ENCODE results near the gene CD33. TPM values are rescaled to one million over a fixed set of nuclear protein-coding genes. Genes with fewer than 3 reads are reported as not detected.

The CD33 gene
- total RNA-seq, 1 experiment from 2014 or later, result 0.13 TPM

- Histone ChIP-seq H3K4me1 (ENCODE audit: control insufficient read depth, insufficient read depth, low read length) (no peaks in the 10 kb centered on the region), H3K9me3 (ENCODE audit: control insufficient read depth, insufficient read depth, low read depth, low read length) (no peaks in the 10 kb centered on the region), H3K27ac (ENCODE audit: low read length) (no peak overlapping the region), H3K4me3 (ENCODE audit: low read depth in 2 of 2, low read length in 2 of 2) (no peak overlapping the region), H3K27me3 (ENCODE audit: control insufficient read depth, insufficient read depth, low read length) (no peaks in the 10 kb centered on the region; the same call in 1 of the 2 replicates), H3K36me3 (ENCODE audit: control insufficient read depth, insufficient read depth, low read length) (no peaks in the 10 kb centered on the region)
- no peak for ATAC-seq
- ChIA-PET POLR2A (no interaction called here), CTCF (no interaction called here)
- in situ Hi-C loops (cut with HindIII; ENCODE audit: low pct_unique_long_range_greater_than_20kb, low sequenced_read_pairs), result no loop called here
- no TSS peak for BruUV-seq (replicated peaks)
- TF ChIP-seq, protein P1, sequence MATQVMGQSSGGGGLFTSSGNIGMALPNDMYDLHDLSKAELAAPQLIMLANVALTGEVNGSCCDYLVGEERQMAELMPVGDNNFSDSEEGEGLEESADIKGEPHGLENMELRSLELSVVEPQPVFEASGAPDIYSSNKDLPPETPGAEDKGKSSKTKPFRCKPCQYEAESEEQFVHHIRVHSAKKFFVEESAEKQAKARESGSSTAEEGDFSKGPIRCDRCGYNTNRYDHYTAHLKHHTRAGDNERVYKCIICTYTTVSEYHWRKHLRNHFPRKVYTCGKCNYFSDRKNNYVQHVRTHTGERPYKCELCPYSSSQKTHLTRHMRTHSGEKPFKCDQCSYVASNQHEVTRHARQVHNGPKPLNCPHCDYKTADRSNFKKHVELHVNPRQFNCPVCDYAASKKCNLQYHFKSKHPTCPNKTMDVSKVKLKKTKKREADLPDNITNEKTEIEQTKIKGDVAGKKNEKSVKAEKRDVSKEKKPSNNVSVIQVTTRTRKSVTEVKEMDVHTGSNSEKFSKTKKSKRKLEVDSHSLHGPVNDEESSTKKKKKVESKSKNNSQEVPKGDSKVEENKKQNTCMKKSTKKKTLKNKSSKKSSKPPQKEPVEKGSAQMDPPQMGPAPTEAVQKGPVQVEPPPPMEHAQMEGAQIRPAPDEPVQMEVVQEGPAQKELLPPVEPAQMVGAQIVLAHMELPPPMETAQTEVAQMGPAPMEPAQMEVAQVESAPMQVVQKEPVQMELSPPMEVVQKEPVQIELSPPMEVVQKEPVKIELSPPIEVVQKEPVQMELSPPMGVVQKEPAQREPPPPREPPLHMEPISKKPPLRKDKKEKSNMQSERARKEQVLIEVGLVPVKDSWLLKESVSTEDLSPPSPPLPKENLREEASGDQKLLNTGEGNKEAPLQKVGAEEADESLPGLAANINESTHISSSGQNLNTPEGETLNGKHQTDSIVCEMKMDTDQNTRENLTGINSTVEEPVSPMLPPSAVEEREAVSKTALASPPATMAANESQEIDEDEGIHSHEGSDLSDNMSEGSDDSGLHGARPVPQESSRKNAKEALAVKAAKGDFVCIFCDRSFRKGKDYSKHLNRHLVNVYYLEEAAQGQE (IDR thresholded peaks at IDR 0.05; ENCODE audit: insufficient read depth in 1 of 2, low read depth in 2 of 2, low read length in 1 of 2), result no peak
- TF ChIP-seq SIN3A (IDR thresholded peaks at IDR 0.05; ENCODE audit: borderline replicate concordance, insufficient read depth, low read depth, low read length), result no peak
- TF ChIP-seq TCF7L2 (IDR thresholded peaks at IDR 0.05; ENCODE audit: low read depth, low read length), result no peak
- TF ChIP-seq, protein P2, sequence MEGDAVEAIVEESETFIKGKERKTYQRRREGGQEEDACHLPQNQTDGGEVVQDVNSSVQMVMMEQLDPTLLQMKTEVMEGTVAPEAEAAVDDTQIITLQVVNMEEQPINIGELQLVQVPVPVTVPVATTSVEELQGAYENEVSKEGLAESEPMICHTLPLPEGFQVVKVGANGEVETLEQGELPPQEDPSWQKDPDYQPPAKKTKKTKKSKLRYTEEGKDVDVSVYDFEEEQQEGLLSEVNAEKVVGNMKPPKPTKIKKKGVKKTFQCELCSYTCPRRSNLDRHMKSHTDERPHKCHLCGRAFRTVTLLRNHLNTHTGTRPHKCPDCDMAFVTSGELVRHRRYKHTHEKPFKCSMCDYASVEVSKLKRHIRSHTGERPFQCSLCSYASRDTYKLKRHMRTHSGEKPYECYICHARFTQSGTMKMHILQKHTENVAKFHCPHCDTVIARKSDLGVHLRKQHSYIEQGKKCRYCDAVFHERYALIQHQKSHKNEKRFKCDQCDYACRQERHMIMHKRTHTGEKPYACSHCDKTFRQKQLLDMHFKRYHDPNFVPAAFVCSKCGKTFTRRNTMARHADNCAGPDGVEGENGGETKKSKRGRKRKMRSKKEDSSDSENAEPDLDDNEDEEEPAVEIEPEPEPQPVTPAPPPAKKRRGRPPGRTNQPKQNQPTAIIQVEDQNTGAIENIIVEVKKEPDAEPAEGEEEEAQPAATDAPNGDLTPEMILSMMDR (IDR thresholded peaks at IDR 0.05), result no peak
- no peak for TF ChIP-seq POLR2AphosphoS5 (IDR thresholded peaks at IDR 0.05; ENCODE audit: low read depth, low read length)
- DNase-seq (ENCODE audit: low read depth, low spot score), result no peak
- intact Hi-C loops (cut with micrococcal nuclease; ENCODE audit: unreplicated experiment), result no loop called here
Measured at GRCh38 chr19:51220996-51221395, 3.9 kb upstream of the CD33 start.

GRCh38 chr19:51224163-51224641 is 678 bp upstream of the CD33 start:
- no TSS peak for BruUV-seq (replicated peaks)
- H3K4me3 ChIP-seq (ENCODE audit: low read depth in 2 of 2, low read length in 2 of 2), result no peak overlapping the region
- in situ Hi-C loops (cut with HindIII; ENCODE audit: low pct_unique_long_range_greater_than_20kb, low sequenced_read_pairs) (no loop called here), intact Hi-C loops (cut with micrococcal nuclease; ENCODE audit: unreplicated experiment) (no loop called here)
- TF ChIP-seq TCF7L2 (IDR thresholded peaks at IDR 0.05; ENCODE audit: low read depth, low read length) (no peak), SIN3A (IDR thresholded peaks at IDR 0.05; ENCODE audit: borderline replicate concordance, insufficient read depth, low read depth, low read length) (no peak)
- TF ChIP-seq, protein P1 (IDR thresholded peaks at IDR 0.05; ENCODE audit: insufficient read depth in 1 of 2, low read depth in 2 of 2, low read length in 1 of 2), result no peak
- no peak for DNase-seq (ENCODE audit: low read depth, low spot score)
- ATAC-seq, result no peak
- no peaks in the 10 kb centered on the region for H3K36me3 ChIP-seq (ENCODE audit: control insufficient read depth, insufficient read depth, low read length)
- no peaks in the 10 kb centered on the region for H3K4me1 ChIP-seq (ENCODE audit: control insufficient read depth, insufficient read depth, low read length)
- H3K9me3 ChIP-seq (ENCODE audit: control insufficient read depth, insufficient read depth, low read depth, low read length), result no peaks in the 10 kb centered on the region
- peaks cover 5% of the 10 kb centered on the region; the same call in 1 of the 2 replicates for H3K27me3 ChIP-seq (ENCODE audit: control insufficient read depth, insufficient read depth, low read length)
- POLR2A ChIA-PET, result no interaction called here
- no peak overlapping the region for H3K27ac ChIP-seq (ENCODE audit: low read length)
- CTCF ChIA-PET, result interaction anchor here (0.6 kb wide), 1 partner anchor 467 kb away, joined by 4 read pairs; no protein-coding TSS in a partner anchor

Measured in Panc1 (cell line).